NT2/D1 (cell line): ENCODE results near the gene RNLS.

Experiments
- SUZ12 ChIP-seq: IDR thresholded peaks from 2 replicates; pipeline ENCODE4 v1.6.1; 2011; ENCODE audit not compliant: insufficient read length, insufficient read depth; ENCODE audit errors: extremely low read depth
- YY1 ChIP-seq: IDR thresholded peaks from 2 replicates; pipeline ENCODE4 v1.6.1; 2011; ENCODE audit not compliant: insufficient read length, insufficient read depth
- ZNF274 ChIP-seq: IDR thresholded peaks from 2 replicates; pipeline ENCODE4 v1.6.1; 2011; ENCODE audit warnings: mild to moderate bottlenecking, low read depth, low read length

DNA sequence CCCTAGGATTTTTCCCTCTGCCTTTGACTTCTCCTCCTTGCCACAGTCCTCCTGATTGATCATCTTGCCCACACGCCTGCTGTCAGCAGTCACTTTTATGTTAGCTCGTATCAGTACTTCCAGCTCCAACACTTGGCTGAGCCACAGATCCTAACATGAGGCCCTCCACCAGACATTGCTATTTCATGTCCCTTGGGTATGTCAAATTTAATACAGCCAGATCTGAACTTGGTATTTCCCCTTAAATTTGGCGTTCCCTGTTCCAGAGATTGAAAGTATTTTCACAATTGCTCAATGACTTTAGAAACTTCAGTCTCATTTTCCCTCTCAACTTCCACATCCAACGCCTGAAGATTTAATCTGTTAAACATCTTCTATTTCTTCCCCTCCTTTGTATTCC is 140.4 kb downstream of the RNLS start:
- TF ChIP-seq ZNF274 (no peak), YY1 (no peak), SUZ12 (no peak)
